ENCODE results near the gene PARD3.

GRCh38 chr10:34815185-34816084 lies at the start of gene PARD3:
- TF ChIP-seq, protein P1, sequence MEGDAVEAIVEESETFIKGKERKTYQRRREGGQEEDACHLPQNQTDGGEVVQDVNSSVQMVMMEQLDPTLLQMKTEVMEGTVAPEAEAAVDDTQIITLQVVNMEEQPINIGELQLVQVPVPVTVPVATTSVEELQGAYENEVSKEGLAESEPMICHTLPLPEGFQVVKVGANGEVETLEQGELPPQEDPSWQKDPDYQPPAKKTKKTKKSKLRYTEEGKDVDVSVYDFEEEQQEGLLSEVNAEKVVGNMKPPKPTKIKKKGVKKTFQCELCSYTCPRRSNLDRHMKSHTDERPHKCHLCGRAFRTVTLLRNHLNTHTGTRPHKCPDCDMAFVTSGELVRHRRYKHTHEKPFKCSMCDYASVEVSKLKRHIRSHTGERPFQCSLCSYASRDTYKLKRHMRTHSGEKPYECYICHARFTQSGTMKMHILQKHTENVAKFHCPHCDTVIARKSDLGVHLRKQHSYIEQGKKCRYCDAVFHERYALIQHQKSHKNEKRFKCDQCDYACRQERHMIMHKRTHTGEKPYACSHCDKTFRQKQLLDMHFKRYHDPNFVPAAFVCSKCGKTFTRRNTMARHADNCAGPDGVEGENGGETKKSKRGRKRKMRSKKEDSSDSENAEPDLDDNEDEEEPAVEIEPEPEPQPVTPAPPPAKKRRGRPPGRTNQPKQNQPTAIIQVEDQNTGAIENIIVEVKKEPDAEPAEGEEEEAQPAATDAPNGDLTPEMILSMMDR (IDR thresholded peaks at IDR 0.05): no peak
- no peak for TF ChIP-seq POLR2A (IDR thresholded peaks at IDR 0.05)

Measured in Peyer's patch (tissue), 4 donors.